ENCODE measurements around the gene USP12.

Gene USP12

GRCh38 chr13:27018344-27018861 lies 153.2 kb downstream of the USP12 start:
- TF ChIP-seq, protein P1, sequence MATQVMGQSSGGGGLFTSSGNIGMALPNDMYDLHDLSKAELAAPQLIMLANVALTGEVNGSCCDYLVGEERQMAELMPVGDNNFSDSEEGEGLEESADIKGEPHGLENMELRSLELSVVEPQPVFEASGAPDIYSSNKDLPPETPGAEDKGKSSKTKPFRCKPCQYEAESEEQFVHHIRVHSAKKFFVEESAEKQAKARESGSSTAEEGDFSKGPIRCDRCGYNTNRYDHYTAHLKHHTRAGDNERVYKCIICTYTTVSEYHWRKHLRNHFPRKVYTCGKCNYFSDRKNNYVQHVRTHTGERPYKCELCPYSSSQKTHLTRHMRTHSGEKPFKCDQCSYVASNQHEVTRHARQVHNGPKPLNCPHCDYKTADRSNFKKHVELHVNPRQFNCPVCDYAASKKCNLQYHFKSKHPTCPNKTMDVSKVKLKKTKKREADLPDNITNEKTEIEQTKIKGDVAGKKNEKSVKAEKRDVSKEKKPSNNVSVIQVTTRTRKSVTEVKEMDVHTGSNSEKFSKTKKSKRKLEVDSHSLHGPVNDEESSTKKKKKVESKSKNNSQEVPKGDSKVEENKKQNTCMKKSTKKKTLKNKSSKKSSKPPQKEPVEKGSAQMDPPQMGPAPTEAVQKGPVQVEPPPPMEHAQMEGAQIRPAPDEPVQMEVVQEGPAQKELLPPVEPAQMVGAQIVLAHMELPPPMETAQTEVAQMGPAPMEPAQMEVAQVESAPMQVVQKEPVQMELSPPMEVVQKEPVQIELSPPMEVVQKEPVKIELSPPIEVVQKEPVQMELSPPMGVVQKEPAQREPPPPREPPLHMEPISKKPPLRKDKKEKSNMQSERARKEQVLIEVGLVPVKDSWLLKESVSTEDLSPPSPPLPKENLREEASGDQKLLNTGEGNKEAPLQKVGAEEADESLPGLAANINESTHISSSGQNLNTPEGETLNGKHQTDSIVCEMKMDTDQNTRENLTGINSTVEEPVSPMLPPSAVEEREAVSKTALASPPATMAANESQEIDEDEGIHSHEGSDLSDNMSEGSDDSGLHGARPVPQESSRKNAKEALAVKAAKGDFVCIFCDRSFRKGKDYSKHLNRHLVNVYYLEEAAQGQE (IDR thresholded peaks at IDR 0.05; ENCODE audit: insufficient read depth in 1 of 2, low read depth in 2 of 2, low read length in 2 of 2): no peak
- TF ChIP-seq TAF1 (IDR thresholded peaks at IDR 0.05; ENCODE audit: borderline replicate concordance, insufficient read depth, low read length) (no peak), SIN3A (IDR thresholded peaks at IDR 0.05; ENCODE audit: borderline replicate concordance, insufficient read depth, low read length) (no peak), POLR2AphosphoS5 (IDR thresholded peaks at IDR 0.05; ENCODE audit: low read depth, low read length) (no peak), FOXP2 (optimal IDR thresholded peaks at IDR 0.05; ENCODE audit: borderline replicate concordance, extremely low read depth, extremely low read length, insufficient read depth) (no peak)

DNA sequence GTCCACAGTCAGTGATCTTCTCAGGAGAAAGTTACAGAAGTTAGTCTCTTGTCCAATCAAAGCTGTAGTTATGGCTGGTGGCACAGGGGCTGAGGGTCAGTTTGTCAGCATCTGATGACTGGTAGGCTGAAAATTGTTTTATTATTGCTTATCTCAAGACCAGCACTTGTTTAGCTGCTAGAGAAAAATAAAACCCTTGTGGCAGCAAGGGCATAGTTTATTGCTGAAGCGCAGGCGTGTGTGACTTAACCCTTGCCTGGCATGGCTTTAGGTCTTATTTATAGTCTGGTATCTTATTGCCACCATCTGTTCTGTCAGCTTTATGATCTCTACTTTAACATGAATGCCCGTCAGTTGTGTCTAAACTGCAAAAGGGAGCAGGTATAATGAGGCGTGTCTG lies 154.7 kb downstream of the USP12 start:
- TF ChIP-seq, protein P1 (IDR thresholded peaks at IDR 0.05; ENCODE audit: insufficient read depth in 1 of 2, low read depth in 2 of 2, low read length in 2 of 2): no peak
- no peak for TF ChIP-seq TAF1 (IDR thresholded peaks at IDR 0.05; ENCODE audit: borderline replicate concordance, insufficient read depth, low read length)
- TF ChIP-seq POLR2AphosphoS5 (IDR thresholded peaks at IDR 0.05; ENCODE audit: low read depth, low read length): no peak
- TF ChIP-seq FOXP2 (optimal IDR thresholded peaks at IDR 0.05; ENCODE audit: borderline replicate concordance, extremely low read depth, extremely low read length, insufficient read depth): no peak
- TF ChIP-seq SIN3A (IDR thresholded peaks at IDR 0.05; ENCODE audit: borderline replicate concordance, insufficient read depth, low read length): no peak
